Neural progenitor cell (in vitro differentiated cells): Measurements from ENCODE around the gene RIPOR3.

Experiments used
- CTCF ChIP-seq: fragments of 200-600 bp; sonication (generic); IDR thresholded peaks from 2 replicates; pipeline ENCODE4 v1.5.1; 2017; ENCODE audit warnings: antibody characterized with exemption, mild to moderate bottlenecking
- EZH2 ChIP-seq: fragments of 200-600 bp; sonication (generic); IDR thresholded peaks from 2 replicates; pipeline ENCODE4 v1.6.1; 2017; ENCODE audit warnings: antibody characterized with exemption, mild to moderate bottlenecking, moderate library complexity
- EZH2phosphoT487 ChIP-seq: fragments of 200-600 bp; sonication (generic); IDR thresholded peaks from 2 replicates; pipeline ENCODE4 v1.6.1; 2017; ENCODE audit warnings: antibody characterized with exemption

GRCh38 chr20:50601511-50602431, 89.6 kb downstream of the RIPOR3 start:
- TF ChIP-seq CTCF (no peak), EZH2 (no peak), EZH2phosphoT487 (no peak)
